Gastroesophageal sphincter (tissue), 4 donors: ENCODE measurements around the gene VCAM1. TPM values are rescaled to one million over a fixed set of nuclear protein-coding genes. Genes with fewer than 3 reads are reported as not detected.

Experiments
- ATAC-seq: fragments of 150-250 bp; one replicate; pipeline ENCODE4 v1.9.1; 2016; ENCODE audit warnings: mild to moderate bottlenecking, moderate library complexity
- H3K27ac ChIP-seq, 4 donors: fragments of 200-600 bp; sonication (generic) in 3 of 4; 1 replicate in 3 of 4; 2 replicates in 1 of 4; pipeline ENCODE4 v1.5.1; 2016 to 2019
- H3K27me3 ChIP-seq: fragments of 200-600 bp; sonication (generic); one replicate; pipeline ENCODE4 v1.5.1; 2019
- H3K36me3 ChIP-seq, 2 donors: fragments of 200-600 bp; sonication (generic); one replicate each; pipeline ENCODE4 v1.5.1; 2019; ENCODE audit warnings: control low read depth in 1 of 2
- H3K4me1 ChIP-seq, 3 donors: fragments of 200-600 bp; sonication (generic); 1 replicate in 2 of 3; 2 replicates in 1 of 3; pipeline ENCODE4 v1.5.1; 2016 to 2019; ENCODE audit warnings: control low read depth in 2 of 3
- H3K4me3 ChIP-seq, 2 donors: fragments of 200-600 bp; sonication (generic); one replicate each; pipeline ENCODE4 v1.5.1; 2019; ENCODE audit warnings: mild to moderate bottlenecking in 1 of 2, moderate library complexity in 1 of 2
- H3K9me3 ChIP-seq, 3 donors: fragments of 200-600 bp; sonication (generic); one replicate each; pipeline ENCODE4 v1.5.1; 2017 to 2019; ENCODE audit warnings: control low read depth in 2 of 3
- EP300 ChIP-seq: sonication (generic); formaldehyde crosslinking; IDR thresholded peaks from one replicate; pipeline ENCODE4 v1.6.1; 2017; ENCODE audit warnings: antibody characterized with exemption, mild to moderate bottlenecking
- POLR2A ChIP-seq, 2 donors: fragments of 450-650 bp; IDR thresholded peaks; one replicate each; pipeline ENCODE4 v1.6.1; 2017; ENCODE audit warnings: antibody characterized with exemption in 2 of 2, mild to moderate bottlenecking in 2 of 2, moderate library complexity in 1 of 2
- POLR2AphosphoS5 ChIP-seq: sonication (generic); formaldehyde crosslinking; IDR thresholded peaks from one replicate; pipeline ENCODE4 v1.6.1; 2017; ENCODE audit warnings: antibody characterized with exemption
- WGBS, 2 donors: methylation state at CpG; one replicate each; pipeline ENCODE4 v1.1.5; 2018; ENCODE audit warnings: low coverage in 1 of 2; 5-methylcytosine and 5-hydroxymethylcytosine counted together
- total RNA-seq, 4 donors: library from RNA; depleted of rRNA; stranded (reverse); fragments of >200 nt; gene quantifications; one replicate each; pipeline ENCODE4 v1.1.0, GENCODE V29; 2016
- TF ChIP-seq, protein P1 (sequence below), 4 experiments: fragments of 200-600 bp in 2 of 4; fragments of 450-650 bp in 2 of 4; sonication (generic) in 1 of 4; IDR thresholded peaks; one replicate each; pipeline ENCODE4 v1.5.1; 2017 to 2019; ENCODE audit warnings: antibody characterized with exemption in 4 of 4, mild to moderate bottlenecking in 2 of 4, moderate library complexity in 2 of 4

Gene VCAM1
- total RNA-seq, 4 donors from 2014 or later, result 4.7 to 13.7 (median 5.9) TPM

DNA sequence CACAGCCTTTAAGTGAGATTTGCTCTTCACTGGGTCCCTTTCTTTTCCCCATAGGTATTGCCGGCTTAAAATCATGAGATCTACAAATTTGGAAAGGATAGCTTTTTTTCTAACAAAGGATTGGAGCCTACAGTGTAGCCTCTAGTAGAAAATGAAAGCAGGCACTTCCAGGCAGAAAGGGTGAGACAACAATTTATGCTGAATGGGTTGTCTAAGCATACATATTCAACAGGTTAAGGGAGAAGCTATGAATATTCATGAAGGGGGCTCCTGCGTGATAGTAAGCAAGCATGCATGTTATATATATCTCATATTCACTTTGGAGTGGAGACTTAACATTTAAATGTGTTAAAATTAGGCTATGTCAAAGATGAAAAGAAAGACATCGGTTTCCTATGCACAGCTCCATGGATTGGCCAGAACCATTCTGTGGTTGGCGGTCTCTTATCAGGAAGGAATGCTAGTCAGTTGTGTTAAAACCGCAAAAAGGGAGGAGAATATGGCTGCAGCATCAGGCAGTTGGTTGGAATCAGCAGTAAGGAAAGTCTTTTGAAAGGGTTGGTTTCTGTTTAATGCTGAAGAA, 66.0 kb downstream of the VCAM1 start:
- ATAC-seq, result no peak
- H3K4me3 ChIP-seq, result no peak overlapping the region
- TF ChIP-seq, protein P1, sequence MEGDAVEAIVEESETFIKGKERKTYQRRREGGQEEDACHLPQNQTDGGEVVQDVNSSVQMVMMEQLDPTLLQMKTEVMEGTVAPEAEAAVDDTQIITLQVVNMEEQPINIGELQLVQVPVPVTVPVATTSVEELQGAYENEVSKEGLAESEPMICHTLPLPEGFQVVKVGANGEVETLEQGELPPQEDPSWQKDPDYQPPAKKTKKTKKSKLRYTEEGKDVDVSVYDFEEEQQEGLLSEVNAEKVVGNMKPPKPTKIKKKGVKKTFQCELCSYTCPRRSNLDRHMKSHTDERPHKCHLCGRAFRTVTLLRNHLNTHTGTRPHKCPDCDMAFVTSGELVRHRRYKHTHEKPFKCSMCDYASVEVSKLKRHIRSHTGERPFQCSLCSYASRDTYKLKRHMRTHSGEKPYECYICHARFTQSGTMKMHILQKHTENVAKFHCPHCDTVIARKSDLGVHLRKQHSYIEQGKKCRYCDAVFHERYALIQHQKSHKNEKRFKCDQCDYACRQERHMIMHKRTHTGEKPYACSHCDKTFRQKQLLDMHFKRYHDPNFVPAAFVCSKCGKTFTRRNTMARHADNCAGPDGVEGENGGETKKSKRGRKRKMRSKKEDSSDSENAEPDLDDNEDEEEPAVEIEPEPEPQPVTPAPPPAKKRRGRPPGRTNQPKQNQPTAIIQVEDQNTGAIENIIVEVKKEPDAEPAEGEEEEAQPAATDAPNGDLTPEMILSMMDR (IDR thresholded peaks at IDR 0.05), result no peak
- TF ChIP-seq POLR2AphosphoS5 (no peak), POLR2A (IDR thresholded peaks at IDR 0.05) (no peak), EP300 (no peak)
- 63 to 86% methylated on average over 4 to 5 of the region's 5 CpGs for WGBS, 2 donors
- H3K9me3 ChIP-seq, result no peaks in the 10 kb centered on the region
- H3K4me1 ChIP-seq, result no peaks in the 10 kb centered on the region
- no peak overlapping the region for H3K27ac ChIP-seq
- no peaks in the 10 kb centered on the region for H3K36me3 ChIP-seq
- H3K27me3 ChIP-seq, result no peaks in the 10 kb centered on the region

DNA sequence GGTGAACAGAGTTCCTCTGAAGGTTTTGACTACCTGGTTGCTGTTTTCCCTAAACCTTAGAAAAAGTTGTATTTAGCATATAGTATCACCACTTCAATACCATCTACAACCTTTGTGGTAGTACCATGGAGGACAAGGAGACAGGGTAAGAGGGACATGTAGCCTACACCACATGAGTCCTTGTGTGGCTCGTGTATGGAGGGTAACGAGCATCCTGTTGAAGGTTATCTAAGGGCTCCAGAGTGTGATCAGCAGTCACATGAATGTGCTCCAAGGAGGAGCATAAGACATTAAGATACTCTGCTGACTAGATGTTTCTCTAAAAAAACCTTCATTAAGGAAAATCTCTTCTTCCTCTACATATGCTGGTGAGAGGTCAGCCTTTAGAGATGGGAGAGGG, 67.3 kb downstream of the VCAM1 start:
- H3K4me3 ChIP-seq, result no peak overlapping the region
- 84 to 100% methylated on average over 2 of the region's 2 CpGs for WGBS, 2 donors
- no peaks in the 10 kb centered on the region for H3K9me3 ChIP-seq
- H3K27me3 ChIP-seq, result no peaks in the 10 kb centered on the region
- no peaks in the 10 kb centered on the region for H3K36me3 ChIP-seq
- TF ChIP-seq POLR2AphosphoS5 (no peak), POLR2A (IDR thresholded peaks at IDR 0.05) (no peak), EP300 (no peak)
- TF ChIP-seq, protein P1 (IDR thresholded peaks at IDR 0.05), result no peak
- H3K4me1 ChIP-seq, result no peaks in the 10 kb centered on the region
- no peak for ATAC-seq
- H3K27ac ChIP-seq, result no peak overlapping the region

Other genes starting within 250 kb of the VCAM1 start
- 1 to 10 TPM in 1 of 4 donors, under 1 TPM in 3; 0.30 to 2.3 (median 0.57) TPM for gene GPR88, start 181.6 kb upstream of the VCAM1 start, total RNA-seq
- gene EXTL2, start 175.1 kb downstream of the VCAM1 start, total RNA-seq, result 10 to 100 TPM; 10.6 to 22.1 (median 16.7) TPM
- gene SLC30A7, start 176.3 kb downstream of the VCAM1 start, total RNA-seq, result 10 to 100 TPM; 11.2 to 19.8 (median 17.1) TPM